ENCODE data around the gene PLSCR3.
"Not testable (repeated sequence)": the region's sequence is repeated elsewhere in the genome, so short reads cannot be mapped to it uniquely, and the experiment has no call there.

PLSCR3 gene

DNA sequence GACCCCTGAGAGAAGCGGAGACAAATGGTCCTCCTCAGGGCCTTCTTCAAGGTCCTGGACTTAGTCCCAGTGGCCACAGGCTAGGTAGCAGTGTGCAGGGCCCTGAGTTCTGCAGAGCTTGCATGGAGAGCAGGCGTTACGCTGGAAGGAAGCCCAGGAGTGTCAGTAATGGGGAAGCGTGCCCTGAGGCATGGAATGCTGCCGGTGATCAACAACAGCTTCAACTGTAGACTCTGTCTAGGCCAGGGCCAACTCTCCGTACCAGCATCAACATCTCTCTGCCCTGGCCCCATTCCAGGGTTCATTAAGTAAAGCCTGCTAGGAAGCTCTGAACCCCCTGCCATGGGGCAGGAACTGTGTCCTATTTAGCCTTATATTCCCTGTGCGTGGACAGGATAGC lies 14.0 kb downstream of the PLSCR3 start:
- DNase-seq (ENCODE audit: low read depth), result no peak

DNA sequence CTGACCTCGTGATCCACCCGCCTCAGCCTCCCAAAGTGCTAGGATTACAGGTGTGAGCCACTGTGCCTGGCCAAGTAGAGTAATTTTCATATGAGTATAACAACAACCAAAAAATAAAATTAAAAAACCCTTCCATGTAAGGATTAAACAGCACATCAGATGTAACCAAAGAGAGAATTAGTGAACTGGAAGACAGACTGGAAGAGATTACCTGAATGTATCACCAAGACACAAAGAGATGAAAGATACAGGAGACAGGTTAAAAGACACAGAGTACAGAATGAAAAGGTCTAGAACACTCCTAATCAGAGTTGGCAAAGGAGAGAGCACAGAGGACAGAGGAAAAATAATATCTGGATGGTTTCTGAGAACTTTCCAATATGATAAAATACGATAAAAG lies 15.2 kb downstream of the PLSCR3 start:
- DNase-seq (ENCODE audit: low read depth), result no peak

DNA sequence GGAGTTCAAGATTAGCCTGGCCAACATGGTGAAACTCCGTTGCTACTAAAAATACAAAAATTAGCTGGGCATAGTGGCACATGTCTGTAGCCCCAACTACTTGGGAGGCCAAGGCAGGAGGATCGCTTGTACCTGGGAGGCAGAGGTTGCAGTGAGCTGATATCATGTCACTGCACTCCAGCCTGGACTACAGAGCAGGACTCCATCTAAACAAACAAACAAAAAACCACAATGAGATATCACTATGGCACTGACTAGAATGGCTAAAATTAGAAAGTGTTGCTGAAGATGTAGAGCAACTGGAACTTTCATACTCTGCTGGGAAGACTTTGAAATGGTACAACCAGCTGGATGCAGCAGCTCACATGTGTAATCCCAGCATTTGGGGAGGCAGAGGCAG lies 20.0 kb downstream of the PLSCR3 start:
- no peak for DNase-seq (ENCODE audit: low read depth)

DNA sequence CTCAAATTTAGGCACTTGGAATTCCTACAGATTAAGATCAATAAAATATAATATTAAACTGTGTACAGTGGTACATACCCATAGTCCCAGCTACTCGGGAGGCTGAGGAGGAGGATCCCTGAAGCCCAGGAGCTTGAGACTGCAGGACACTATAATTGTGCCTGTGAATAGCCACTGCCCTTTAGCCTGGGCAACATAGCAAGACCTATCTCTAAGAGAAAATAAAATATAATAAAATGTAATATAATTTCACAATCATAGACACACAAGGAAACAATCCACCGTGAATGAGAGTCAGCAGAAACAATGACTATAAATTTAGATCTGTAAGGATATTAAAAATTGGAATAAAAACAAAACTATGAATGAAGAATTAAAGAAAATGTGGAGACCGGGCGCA lies 23.5 kb downstream of the PLSCR3 start:
- no peak for DNase-seq (ENCODE audit: low read depth)

DNA sequence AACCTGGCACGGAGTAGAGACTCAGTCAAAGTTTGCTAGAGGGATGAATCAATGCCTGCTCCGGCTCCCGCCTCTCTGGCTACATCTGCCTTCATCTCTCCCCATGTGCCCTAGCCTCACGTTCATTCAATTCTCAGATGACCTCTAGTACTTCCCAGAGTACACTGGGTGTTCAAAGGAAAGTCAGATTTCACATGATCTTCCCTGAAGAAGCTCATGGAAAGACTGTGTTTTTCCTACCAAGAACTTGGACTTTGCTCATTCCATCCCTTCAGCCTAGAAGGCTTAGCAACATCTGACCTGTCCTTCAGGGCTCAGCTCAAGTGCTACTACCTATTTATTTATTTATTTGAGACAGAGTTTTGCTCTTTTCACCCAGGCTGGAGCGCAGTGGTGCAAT lies 24.5 kb downstream of the PLSCR3 start:
- DNase-seq (ENCODE audit: low read depth), result no peak

DNA sequence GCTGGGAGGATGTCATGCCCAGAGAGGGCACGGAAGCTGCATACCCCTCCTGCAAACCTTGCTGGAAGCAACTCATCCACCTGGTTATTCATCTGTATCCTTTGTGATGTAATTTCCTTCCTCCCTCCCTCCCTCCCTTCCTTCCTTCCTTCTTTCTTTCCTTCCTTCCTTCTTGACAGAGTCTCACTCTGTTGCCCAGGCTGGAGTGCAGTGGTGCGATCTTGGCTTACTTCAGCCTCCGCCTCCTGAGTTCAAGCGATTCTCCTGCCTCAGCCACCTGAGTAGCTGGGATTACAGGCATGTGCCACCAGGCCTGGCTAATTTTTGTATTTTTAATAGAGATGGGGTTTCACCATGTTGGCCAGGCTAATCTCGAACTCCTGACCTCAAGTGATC lies 25.7 kb downstream of the PLSCR3 start:
- DNase-seq (ENCODE audit: low read depth), result not testable (repeated sequence)

DNA sequence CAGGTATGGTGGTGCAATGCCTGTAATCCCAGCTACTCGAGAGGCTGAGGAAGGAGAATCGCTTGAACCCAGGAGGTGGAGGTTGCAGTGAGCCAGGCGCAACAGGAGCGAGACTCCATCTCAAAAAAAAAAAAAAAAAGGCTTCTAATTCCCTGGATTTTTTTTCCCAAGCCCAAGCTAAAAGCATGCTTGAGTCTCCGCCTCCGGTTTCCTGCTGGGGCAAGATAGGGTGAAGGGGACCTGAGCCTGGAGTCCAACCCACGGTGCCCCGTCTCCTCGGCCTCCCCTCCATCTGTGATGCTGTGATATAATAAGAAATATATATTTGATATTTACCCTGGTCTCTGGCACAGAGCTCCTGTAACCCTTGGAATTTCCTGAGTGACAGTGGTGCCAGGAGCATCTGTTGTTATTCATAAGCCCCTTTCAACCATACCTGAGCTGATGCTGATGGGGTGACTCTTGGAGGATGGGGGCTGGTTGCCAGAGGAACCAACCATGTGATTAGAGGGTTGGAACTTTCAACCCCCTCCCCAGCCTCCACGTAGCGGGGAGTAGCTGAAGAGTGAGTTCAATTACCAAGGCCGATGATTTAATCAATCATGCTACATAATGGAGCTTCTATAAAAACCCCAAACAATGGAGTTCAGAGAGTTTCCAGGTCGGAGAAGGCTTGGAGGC lies 26.3 kb downstream of the PLSCR3 start:
- DNase-seq (ENCODE audit: low read depth), result no peak

DNA sequence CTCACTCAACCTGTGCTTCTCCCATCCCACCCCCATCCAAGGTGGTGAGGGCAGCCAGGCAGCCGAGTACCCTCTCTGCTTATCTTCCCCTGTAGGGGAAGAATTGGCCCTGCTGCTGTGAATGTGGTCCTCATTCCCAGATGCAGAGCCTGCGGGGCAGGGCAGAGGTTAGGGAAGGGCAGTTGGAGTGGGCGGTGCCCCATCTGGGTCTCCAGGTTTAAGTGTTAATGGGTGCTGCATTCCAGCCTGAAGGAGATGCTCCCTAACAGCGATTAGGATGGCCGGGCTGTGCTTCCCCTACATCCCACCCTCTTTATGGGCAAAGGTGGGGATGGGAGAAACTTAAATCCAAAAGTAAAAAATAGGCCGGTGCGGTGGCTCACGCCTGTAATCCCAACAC lies 27.2 kb downstream of the PLSCR3 start:
- no peak for DNase-seq (ENCODE audit: low read depth)

DNA sequence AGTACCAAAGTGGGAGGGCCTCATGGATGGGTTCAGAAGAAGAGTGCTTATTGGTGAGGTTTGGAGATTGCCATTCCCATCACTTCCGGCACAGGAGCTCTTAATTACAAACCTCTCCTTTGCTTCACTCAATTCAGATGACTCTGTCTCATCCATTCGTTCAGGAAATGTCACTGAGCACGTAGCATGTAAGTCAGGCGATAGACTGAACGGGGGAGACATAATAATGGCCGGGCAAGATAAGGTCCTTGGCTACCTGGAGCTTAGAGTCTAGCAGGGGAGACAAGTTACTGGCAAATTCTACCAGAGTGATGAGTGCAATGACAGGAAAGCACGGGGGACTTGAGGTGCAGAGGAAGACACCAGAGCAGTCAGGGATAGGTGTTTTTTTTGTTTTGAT lies 28.4 kb downstream of the PLSCR3 start:
- not testable (repeated sequence) for DNase-seq (ENCODE audit: low read depth)

DNA sequence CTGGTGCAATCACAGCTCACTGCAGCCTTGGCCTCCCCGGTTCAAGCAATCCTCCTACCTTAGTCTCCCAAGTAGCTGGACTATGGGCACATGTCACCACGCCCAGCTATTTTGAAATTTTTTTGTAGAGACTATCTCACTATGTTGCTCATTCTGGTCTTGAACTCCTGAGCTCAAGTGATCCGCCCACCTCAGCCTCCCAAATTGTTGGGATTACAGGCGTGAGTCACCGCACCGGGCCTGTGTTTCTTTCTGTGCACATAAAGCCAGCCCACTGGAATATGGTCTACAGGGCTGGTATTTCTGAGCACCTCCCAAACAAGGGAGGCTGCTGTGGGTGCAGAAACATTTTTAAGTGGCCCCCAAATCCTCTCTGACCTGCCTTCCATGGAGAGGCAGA lies 31.0 kb downstream of the PLSCR3 start:
- no peak for DNase-seq (ENCODE audit: low read depth)

DNA sequence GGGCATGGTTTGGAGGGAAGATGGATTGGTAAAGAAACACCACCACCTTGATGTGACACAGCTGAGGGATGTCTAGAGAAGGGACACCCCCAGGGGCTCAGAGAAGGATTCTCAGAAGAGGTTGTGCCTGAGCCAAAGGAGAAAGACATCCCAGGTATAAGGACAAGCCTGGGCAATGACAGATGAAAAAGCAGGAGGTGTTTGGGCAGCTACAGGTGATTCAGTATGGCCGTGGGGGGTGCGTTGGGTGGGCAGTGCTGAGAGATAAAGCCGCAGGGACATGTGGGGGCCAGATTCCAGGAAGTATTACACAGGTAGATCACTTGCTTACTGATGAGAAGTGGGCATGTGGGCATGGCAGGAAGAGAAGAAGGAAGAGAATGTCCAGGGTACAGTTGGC lies 32.4 kb downstream of the PLSCR3 start:
- no peak for DNase-seq (ENCODE audit: low read depth)

DNA sequence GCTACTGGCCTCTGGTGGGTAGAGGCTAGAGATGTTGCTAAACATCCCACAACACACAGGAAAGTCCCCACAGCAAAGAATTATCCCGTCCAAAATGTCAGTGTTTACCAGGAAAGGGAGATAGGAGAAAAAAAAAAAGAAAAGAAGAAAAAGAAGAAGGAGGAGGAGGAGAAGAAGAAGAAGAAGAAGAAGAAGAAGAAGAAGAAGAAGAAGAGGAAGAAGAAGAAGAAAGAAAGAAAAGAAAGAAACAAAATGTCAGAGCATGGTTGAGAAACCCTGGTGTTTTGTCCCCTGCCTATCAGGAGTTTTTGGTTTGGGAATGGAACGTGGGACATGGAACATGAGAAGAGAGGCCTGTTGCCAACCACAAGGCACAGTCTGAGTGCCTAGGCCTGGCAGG lies 36.9 kb downstream of the PLSCR3 start:
- no peak for DNase-seq (ENCODE audit: low read depth)

DNA sequence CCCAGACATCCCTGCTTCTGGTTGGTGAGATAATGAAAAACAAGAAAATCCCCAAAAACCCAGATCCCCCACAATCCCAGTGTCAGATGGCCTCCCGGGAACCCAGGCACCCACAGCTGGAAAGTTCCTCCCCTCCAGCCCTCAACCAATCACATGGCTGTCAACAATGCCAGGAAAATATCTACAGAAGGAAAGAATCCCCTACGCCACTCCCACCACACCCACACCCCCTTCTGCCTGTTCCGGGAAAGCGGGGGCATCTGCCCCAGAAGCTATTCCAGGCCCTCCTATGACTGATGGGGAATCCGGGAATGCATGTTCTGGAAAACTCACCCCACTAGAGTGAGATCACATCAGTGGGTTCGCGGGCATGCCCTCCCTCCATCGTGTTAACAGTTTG lies 37.6 kb downstream of the PLSCR3 start:
- DNase-seq (ENCODE audit: low read depth), result no peak

DNA sequence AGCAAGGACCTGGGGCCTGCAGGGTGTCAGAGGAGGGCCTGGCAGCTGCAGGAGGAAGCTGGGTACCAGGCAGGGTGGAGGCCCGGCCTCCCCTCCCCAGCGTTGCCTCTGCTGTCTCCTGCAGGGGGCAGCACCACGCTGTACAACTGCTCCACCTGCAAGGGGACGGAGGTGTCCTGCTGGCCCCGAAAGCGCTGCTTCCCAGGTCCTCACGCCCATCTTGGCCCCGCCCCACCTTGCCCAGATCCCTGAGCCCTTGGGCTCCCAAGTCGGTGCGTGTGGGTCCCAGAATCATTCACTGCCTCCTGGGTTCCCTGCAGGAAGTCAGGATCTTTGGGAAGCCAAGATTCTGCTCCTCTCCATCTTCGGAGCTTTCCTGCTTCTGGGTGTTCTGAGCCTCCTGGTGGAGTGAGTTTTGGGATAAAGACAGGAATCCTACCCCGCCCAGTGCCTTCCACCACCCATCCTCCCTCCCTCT lies 38.2 kb downstream of the PLSCR3 start:
- no peak for DNase-seq (ENCODE audit: low read depth)

DNA sequence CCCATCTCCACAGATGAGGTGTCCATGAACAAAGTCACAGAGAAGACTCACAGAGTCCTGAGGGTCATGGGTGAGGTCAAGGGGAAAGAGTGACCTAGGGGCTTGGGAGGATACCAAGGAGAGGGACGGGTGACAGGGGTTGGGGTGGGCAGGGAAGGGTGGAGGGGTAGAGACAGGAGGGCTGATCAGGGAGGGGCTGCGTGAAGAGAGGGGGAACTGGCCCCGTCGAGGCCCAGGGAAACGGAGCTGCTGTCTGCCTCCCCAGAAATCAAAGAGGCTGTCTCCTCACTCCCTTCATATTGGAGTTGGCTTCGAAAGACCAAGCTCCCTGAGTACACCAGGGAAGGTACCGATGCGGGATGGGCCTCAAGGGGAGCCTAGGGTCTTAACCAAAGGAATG lies 38.8 kb downstream of the PLSCR3 start:
- no peak for DNase-seq (ENCODE audit: low read depth)

DNA sequence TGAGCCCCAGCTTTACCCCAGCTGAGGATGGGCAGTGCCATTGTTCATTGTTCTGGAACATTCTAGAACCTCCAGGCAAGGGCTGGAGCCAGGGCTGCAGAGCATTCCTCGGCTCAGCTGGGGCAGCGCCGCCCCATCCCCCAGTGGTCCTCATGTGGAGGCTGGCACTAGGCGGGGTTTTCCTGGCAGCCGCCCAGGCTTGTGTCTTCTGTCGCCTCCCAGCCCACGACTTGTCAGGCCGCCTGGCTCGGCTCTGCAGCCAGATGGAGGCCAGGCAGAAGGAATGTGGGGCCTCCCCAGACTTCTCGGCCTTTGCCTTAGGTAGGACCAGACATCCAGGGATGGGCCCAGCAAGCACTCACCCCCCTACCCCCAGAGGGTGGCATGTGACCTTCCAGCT lies 39.3 kb downstream of the PLSCR3 start, which contains the start of gene TMEM95:
Gene TMEM95, plus strand, starts transcription at position 104 of the 400 bp plus-strand sequence. Its CDS starts 49 bp downstream, at position 153.
- DNase-seq (ENCODE audit: low read depth), result no peak

DNA sequence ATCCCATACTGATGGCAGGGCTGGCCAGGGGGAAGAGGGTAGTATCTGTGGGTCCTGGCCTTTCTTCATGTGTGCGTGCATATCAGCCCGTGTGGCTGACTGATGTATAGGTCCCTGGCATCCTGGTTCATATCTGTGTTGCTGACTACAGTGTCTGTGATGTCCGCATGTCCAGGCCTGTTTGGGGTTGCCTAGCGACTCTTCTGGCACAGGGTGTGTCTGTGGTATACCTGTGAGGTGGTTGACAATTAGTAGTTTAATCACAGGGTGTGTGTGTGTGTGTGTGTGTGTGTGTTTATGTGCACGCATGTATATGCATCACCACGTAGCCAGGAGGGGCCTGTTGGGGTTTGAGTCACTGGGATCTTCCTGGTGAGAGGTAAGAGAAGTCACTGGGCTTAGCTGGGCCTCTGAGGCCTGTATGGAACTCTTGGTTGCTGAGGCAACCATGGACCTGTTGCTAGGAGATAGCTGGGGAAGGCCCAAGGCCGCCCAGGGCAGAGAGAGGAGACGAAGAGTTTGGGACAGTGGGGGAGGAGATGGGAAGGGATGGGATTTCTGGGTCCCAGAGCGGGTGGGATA lies 40.0 kb downstream of the PLSCR3 start:
- DNase-seq (ENCODE audit: low read depth), result no peak

DNA sequence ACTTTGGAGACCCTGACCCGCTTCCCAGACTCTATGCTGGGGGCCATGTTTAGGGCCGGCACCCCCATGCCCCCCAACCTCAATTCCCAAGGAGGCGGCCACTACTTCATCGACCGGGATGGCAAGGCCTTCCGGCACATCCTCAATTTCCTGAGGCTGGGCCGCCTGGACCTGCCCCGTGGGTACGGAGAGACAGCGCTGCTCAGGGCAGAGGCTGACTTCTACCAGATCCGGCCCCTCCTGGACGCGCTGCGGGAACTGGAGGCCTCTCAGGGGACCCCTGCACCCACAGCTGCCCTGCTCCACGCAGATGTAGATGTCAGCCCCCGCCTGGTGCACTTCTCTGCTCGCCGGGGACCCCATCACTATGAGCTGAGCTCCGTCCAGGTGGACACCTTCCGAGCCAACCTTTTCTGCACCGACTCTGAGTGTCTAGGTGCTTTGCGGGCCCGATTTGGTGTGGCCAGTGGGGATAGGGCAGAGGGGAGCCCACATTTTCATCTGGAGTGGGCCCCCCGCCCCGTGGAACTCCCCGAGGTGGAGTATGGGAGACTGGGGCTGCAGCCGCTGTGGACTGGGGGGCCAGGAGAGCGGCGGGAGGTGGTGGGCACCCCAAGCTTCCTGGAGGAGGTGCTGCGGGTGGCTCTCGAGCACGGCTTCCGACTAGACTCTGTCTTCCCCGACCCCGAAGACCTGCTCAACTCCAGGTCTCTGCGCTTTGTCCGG lies 41.3 kb downstream of the PLSCR3 start:
- DNase-seq (ENCODE audit: low read depth), result no peak

DNA sequence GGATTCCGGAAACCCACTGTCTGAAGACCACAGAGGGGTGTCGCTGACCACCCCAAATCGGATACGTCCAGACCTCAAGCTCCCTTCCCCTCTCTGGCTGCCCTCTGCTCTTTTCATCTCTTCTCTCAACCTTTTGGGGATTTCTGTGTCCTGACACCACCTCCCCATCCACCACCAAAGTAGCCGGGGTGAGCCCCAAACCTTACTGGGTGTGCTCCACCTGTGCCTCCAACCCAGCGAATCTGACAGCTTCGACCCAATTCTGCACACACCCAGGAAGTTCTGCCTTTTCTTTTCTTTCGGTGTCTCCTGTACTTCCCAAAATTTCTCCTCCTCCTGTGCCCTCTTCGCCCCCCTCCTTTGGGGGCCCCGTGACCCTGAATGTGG lies 41.8 kb downstream of the PLSCR3 start:
- no peak for DNase-seq (ENCODE audit: low read depth)

DNA sequence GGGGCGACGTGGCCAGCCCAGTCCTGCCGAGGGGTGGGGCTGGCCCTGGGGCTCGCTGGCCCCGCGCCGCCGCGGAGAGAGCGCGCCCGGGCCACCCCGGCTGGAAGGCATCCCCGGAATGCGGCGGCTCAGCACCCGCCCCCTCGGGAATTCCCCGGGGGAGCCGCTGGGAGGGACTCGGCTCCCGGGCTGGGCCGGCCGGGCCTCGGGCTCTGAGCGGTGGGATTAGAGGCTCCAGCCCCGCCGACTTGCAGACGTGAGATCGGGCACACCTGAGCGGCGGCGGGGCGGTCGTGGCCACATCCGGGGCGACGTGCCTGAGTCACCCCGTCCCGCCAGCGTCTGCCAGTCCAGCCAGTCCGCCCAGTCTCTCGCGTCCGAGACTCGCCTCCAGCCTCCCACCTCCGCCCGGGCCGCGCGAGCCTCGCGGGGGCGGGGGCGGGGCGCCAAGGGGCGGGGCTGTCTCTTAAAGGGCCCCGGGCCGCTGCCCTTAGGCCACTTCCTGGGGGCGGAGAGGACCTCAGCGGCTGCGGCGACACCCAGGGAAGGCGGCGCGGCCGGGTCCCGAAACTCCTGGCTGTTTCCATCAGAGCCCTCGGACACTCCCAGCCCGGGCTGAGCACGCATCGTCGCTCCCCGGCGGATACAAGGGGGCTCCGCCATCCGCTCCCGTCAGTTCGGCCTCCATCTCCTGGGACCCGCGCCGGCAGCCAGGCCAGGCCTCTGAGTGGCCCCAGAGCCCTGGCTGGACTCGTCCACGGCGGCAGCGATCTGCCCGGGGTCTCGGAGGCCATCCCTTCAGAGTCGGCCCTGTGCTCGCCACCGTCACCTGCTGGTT lies 42.4 kb downstream of the PLSCR3 start, which contains the start of gene KCTD11:
Gene KCTD11, plus strand, starts transcription at position 498 of the 838 bp plus-strand sequence.
- DNase-seq (ENCODE audit: low read depth), result no peak

DNA sequence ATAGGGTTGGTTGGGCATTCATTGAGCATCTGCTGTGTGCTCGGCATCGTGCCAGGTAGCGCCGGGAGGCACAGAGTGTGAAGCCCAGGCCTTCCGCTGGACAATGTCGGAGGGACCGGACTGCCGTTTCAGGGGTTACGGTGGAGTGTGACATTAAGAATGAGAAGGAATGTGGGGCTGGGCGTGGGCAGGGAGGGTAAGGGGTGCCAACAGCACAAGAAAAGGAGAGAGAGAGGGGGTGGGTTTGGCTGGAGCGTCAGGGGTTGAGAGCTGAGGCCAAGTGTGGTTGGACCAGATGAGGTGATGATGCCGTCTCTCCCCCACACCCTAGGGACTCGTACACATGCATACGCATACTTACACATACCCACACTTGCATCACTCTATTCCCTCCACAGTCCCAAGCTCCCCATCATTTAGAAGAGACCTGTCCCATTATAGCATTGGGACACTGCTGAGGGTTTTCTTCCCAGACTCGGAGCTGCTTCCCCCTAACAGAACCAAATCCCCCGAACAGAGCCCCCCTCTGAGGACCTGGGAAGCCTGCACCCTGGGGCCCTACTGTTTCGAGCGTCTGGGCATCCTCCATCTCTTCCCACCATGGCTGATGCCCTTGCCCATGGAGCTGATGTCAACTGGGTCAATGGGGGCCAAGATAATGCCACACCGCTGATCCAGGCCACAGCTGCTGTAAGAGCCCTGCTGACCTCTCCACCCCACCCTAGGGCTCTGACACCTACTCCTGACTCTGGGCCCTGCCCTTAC lies 45.7 kb downstream of the PLSCR3 start:
- no peak for DNase-seq (ENCODE audit: low read depth)
